HuH-7 (cell line): ENCODE measurements around the gene TRPM6.

Source experiments
- DNase-seq: peaks from one replicate; pipeline ENCODE4 v3.0.0; 2011; ENCODE audit warnings: low spot score

TRPM6 gene

GRCh38 chr9:74771672-74772071, 116.0 kb downstream of the TRPM6 start:
- DNase-seq = no peak

- DNase-seq = no peak
Observed at GRCh38 chr9:74771262-74771585, 116.5 kb downstream of the TRPM6 start.

- DNase-seq = peak; percentile 71
Observed at GRCh38 chr9:74770508-74771261, 117.0 kb downstream of the TRPM6 start.

GRCh38 chr9:74765481-74765971, 122.2 kb downstream of the TRPM6 start:
- DNase-seq = no peak

GRCh38 chr9:74762950-74763349, 124.8 kb downstream of the TRPM6 start:
- no peak for DNase-seq

GRCh38 chr9:74760031-74760700, 127.6 kb downstream of the TRPM6 start:
- DNase-seq = no peak

- no peak for DNase-seq
Observed at GRCh38 chr9:74755999-74756398, 131.7 kb downstream of the TRPM6 start.

- no peak for DNase-seq
Observed at GRCh38 chr9:74755355-74755754, 132.4 kb downstream of the TRPM6 start.

- no peak for DNase-seq
Observed at GRCh38 chr9:74753650-74754049, 134.1 kb downstream of the TRPM6 start.

GRCh38 chr9:74748966-74749365, 138.8 kb downstream of the TRPM6 start:
- DNase-seq = no peak

- peak; percentile 11 for DNase-seq
Observed at GRCh38 chr9:74742792-74743730, 144.7 kb downstream of the TRPM6 start.

- DNase-seq = no peak
Observed at GRCh38 chr9:74742191-74742790, 145.4 kb downstream of the TRPM6 start.

GRCh38 chr9:74736646-74737045, 151.1 kb downstream of the TRPM6 start:
- DNase-seq = no peak

GRCh38 chr9:74735761-74736160, 152.0 kb downstream of the TRPM6 start:
- DNase-seq = no peak

- no peak for DNase-seq
Observed at GRCh38 chr9:74729136-74729695, 158.5 kb downstream of the TRPM6 start.

- DNase-seq = no peak
Observed at GRCh38 chr9:74728176-74728575, 159.5 kb downstream of the TRPM6 start.

GRCh38 chr9:74726581-74726980, 161.1 kb downstream of the TRPM6 start:
- no peak for DNase-seq

- DNase-seq = no peak
Observed at GRCh38 chr9:74724317-74724716, 163.4 kb downstream of the TRPM6 start.

GRCh38 chr9:74721696-74722660, 165.7 kb downstream of the TRPM6 start:
- DNase-seq = no peak

- no peak for DNase-seq
Observed at GRCh38 chr9:74719306-74719705, 168.4 kb downstream of the TRPM6 start.

- no peak for DNase-seq
Observed at GRCh38 chr9:74718709-74719108, 169.0 kb downstream of the TRPM6 start.
